Aorta (tissue), 5 donors: ENCODE results near the gene ANXA3. TPM values are rescaled to one million over a fixed set of nuclear protein-coding genes. Genes with fewer than 3 reads are reported as not detected.

Source experiments
- ATAC-seq: fragments of 200-7000 bp; cut with Tn5 transposase; one replicate; pipeline ENCODE4 v1.9.1; 2022; ENCODE audit warnings: moderate library complexity; ENCODE audit not compliant: low FRiP score
- DNase-seq, 2 donors: peaks; one replicate each; pipeline ENCODE4 v3.0.0-alpha.2; 2020
- H3K27ac ChIP-seq, 2 donors: one replicate each; pipeline ENCODE4 v1.5.1; 2013; ENCODE audit warnings: low read length in 2 of 2, mild to moderate bottlenecking in 2 of 2, moderate library complexity in 2 of 2, control low read depth in 1 of 2, inconsistent platforms in 1 of 2, low read depth in 1 of 2
- H3K27me3 ChIP-seq, 2 donors: one replicate each; pipeline ENCODE4 v1.6.1; 2013; ENCODE audit warnings: control low read depth in 1 of 2, low read length in 1 of 2, mild to moderate bottlenecking in 1 of 2, moderate library complexity in 1 of 2; ENCODE audit not compliant: insufficient read depth in 2 of 2, control insufficient read depth in 1 of 2
- H3K36me3 ChIP-seq, 2 donors: one replicate each; pipeline ENCODE4 v1.6.1; 2013; ENCODE audit warnings: control low read depth in 1 of 2, low read length in 1 of 2, mild to moderate bottlenecking in 1 of 2; ENCODE audit not compliant: insufficient read depth in 2 of 2, control insufficient read depth in 1 of 2
- H3K4me1 ChIP-seq, 2 donors: one replicate each; pipeline ENCODE4 v1.6.1; 2013; ENCODE audit warnings: low read length in 2 of 2, control low read depth in 1 of 2, mild to moderate bottlenecking in 1 of 2, moderate library complexity in 1 of 2; ENCODE audit not compliant: insufficient read depth in 2 of 2, control insufficient read depth in 1 of 2
- H3K4me3 ChIP-seq, 2 donors: one replicate each; pipeline ENCODE4 v1.5.1; 2013; ENCODE audit warnings: low read length in 2 of 2, control low read depth in 1 of 2, mild to moderate bottlenecking in 1 of 2
- H3K9me3 ChIP-seq: one replicate; pipeline ENCODE4 v1.6.1; 2013; ENCODE audit warnings: mild to moderate bottlenecking, low read length; ENCODE audit not compliant: control insufficient read depth
- WGBS, 2 donors: extraction: QIAGEN DNeasy Blood & Tissue Kit; methylation state at CpG; one replicate each; pipeline ENCODE4 v1.1.7; 2013; 5-methylcytosine and 5-hydroxymethylcytosine counted together
- intact Hi-C, 2 donors: fragments of 100-400 bp; cut with DNase I; formaldehyde crosslinking; loops; one replicate each; pipeline versions ENCODE4 v1.14.2 to v1.15.0; 2022
- polyA plus RNA-seq, 2 donors: library from polyadenylated mRNA; stranded (reverse); fragments of 200-250 nt; gene quantifications; one replicate each; pipeline ENCODE4 v1.2.3, GENCODE V29; 2013
- total RNA-seq, 2 donors: library from RNA; stranded (reverse); fragmentation: NEBNext Ultra II Directional; extraction: Animal tissue kit (Norgen Biotek cat#: 25700); gene quantifications; one replicate each; pipeline ENCODE4 v1.2.1, GENCODE V29; 2021
- donor health status: healthy with polysubstance abuse.
- donor health status: Bipolar disorder and iron deficiency.
- donor health status: DM: no; HTN: no; CAD: no.
- donor health status: DM: no; HTN: no; CAD: no.
- donor health status: DM: yes; HTN: yes; CAD: no.

ANXA3 gene
- total and polyA plus RNA-seq, 4 donors = 5.0 to 54.0 (median 7.7) TPM

DNA sequence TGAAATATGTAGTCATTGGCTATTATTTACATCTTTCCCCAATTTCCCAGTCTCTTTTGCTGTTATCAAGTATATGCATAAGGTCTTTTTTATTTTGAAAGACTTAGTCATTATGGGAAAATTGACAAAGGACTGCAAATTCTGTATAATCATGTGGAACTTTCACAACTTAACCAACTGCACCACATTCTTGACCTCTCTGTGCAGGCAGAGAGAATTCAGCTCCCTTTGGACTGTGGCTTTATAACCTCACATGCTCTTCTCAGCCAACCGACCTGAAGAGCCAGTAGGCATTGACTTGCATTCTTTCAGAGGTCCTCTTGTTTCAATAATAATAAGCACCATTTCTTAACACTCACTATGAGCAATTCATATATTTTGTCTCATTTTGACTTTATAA is 66.9 kb downstream of the ANXA3 start:
- Histone ChIP-seq H3K27ac (no peak overlapping the region), H3K4me3 (no peak overlapping the region), H3K27me3 (no peaks in the 10 kb centered on the region), H3K36me3 (no peaks in the 10 kb centered on the region), H3K9me3 (no peaks in the 10 kb centered on the region), H3K4me1 (no peaks in the 10 kb centered on the region)
- no peak for ATAC-seq
- DNase-seq = no peak
- intact Hi-C loops = loop anchor here in 1 of 2 donors (10.0 kb wide), 1 partner anchor 156 kb away; the partner anchor contains the start of gene BMP2K
- WGBS, 2 donors = 88 to 95% methylated on average over 1 of the region's 1 CpG

DNA sequence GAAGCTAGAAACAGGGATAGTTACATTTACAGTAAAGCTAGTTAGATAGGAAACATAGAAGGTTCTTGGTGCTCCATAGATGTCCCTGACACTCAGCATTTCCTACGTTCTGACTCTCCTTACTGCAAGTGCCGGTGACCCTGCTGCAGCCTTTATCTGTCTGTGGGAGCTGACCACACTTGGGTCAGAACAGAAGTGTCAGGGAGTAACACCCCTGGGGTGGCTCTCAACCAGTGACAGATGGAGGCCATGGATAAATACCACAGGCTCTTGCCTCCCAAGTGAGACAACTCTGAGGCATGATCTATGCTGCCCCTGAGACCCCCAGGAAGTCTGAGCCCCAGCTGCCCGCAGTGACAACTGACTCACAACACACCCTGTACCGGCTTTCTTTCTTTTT is 69.8 kb downstream of the ANXA3 start:
- H3K27me3 ChIP-seq = no peaks in the 10 kb centered on the region
- WGBS, 2 donors = 88 to 91% methylated on average over 4 of the region's 4 CpGs
- DNase-seq = no peak
- ATAC-seq = no peak
- H3K4me1 ChIP-seq = no peaks in the 10 kb centered on the region
- H3K27ac ChIP-seq = no peak overlapping the region
- no peaks in the 10 kb centered on the region for H3K9me3 ChIP-seq
- intact Hi-C loops = no loop called here
- no peaks in the 10 kb centered on the region for H3K36me3 ChIP-seq
- H3K4me3 ChIP-seq = no peak overlapping the region

DNA sequence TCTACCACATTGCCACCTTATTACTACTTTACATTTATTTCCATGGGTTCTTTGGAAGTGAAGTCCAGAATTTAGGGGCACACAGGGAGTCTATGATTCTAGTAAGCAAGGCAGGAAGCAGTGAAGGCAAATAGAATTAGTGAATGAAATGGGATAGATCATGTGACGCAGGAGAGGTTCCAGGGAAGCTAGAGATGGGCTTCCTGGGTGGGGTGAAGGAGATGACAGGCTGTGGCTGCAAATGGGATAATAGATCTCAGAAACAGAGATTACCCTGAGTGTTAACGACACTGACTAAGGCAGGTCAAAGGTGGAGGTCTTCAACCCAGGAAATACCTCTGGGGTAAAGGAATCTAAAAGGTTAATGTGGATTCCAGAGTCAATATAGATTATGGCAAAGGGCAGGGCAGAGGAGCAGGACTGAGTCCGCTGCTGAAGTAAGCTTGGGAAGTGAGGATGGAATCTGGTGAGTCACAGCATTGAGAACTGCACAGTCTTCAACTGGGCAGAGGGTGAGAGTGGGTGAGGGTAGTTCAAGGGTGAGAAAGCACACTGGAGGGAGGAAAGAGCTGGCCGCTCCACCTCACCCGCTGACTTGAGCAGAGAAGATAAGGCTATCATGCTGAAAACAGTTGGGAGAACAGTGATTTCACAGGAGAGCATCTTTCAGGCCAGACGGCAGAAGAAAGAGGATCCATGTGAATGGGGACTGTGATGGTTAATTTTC is 70.8 kb downstream of the ANXA3 start:
- no peaks in the 10 kb centered on the region for H3K36me3 ChIP-seq
- no peak for DNase-seq
- peaks cover 0 to 2% of the 10 kb centered on the region in 2 donors for H3K4me1 ChIP-seq
- H3K4me3 ChIP-seq = no peak overlapping the region
- no peaks in the 10 kb centered on the region for H3K27me3 ChIP-seq
- WGBS, 2 donors = 83 to 86% methylated on average over 6 of the region's 6 CpGs
- ATAC-seq = no peak
- intact Hi-C loops = no loop called here
- H3K9me3 ChIP-seq = no peaks in the 10 kb centered on the region
- H3K27ac ChIP-seq = no peak overlapping the region

DNA sequence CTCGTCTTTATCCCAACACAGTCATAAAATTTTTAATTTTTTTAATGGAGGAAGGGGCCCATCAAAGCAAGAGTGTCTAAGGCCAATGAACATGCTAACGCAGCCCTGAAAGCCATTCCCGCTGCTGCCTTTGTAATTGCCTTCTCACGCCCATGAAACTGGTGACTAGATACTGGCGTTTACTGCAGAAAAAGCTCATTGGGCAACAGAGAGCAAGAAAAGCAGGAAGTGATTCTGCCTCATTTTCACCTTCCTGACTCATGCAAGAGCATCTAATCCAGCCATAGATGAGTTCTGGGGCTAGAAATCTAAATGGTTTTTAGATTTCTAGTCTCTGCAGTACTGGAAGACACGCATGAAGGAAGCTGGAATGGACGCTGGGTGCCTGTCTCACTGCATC is 72.5 kb downstream of the ANXA3 start:
- WGBS, 2 donors = 96% methylated on average over 7 of the region's 7 CpGs
- Histone ChIP-seq H3K4me1 (peaks cover 0 to 2% of the 10 kb centered on the region in 2 donors), H3K4me3 (no peak overlapping the region), H3K36me3 (no peaks in the 10 kb centered on the region), H3K27ac (no peak overlapping the region), H3K9me3 (no peaks in the 10 kb centered on the region), H3K27me3 (no peaks in the 10 kb centered on the region)
- intact Hi-C loops = no loop called here
- ATAC-seq (no peak), DNase-seq (no peak)

DNA sequence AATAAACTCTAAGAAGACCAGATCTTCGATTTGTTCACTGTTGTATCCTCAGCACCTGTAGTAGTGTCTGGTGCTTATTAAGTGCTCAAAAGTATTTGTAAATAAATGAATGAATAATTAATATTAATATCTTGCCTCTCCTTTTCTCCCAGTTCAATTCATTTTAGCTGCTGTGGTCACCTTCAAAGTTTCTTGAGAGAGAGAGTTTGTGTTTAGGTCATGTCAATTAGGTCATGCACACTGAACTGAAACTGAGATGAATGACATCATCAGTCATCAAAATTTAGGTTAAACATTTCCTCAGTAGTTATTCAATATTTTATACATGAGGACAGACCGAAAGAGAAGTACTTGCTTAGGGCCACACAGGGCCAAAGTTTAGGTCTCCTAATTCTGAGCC is 73.5 kb downstream of the ANXA3 start:
- Histone ChIP-seq H3K27me3 (no peaks in the 10 kb centered on the region), H3K9me3 (no peaks in the 10 kb centered on the region), H3K27ac (no peak overlapping the region), H3K36me3 (no peaks in the 10 kb centered on the region), H3K4me3 (no peak overlapping the region), H3K4me1 (peaks cover 0 to 2% of the 10 kb centered on the region in 2 donors)
- no peak for ATAC-seq
- DNase-seq = no peak
- intact Hi-C loops = no loop called here
- 91 to 92% methylated on average over 2 of the region's 2 CpGs for WGBS, 2 donors

DNA sequence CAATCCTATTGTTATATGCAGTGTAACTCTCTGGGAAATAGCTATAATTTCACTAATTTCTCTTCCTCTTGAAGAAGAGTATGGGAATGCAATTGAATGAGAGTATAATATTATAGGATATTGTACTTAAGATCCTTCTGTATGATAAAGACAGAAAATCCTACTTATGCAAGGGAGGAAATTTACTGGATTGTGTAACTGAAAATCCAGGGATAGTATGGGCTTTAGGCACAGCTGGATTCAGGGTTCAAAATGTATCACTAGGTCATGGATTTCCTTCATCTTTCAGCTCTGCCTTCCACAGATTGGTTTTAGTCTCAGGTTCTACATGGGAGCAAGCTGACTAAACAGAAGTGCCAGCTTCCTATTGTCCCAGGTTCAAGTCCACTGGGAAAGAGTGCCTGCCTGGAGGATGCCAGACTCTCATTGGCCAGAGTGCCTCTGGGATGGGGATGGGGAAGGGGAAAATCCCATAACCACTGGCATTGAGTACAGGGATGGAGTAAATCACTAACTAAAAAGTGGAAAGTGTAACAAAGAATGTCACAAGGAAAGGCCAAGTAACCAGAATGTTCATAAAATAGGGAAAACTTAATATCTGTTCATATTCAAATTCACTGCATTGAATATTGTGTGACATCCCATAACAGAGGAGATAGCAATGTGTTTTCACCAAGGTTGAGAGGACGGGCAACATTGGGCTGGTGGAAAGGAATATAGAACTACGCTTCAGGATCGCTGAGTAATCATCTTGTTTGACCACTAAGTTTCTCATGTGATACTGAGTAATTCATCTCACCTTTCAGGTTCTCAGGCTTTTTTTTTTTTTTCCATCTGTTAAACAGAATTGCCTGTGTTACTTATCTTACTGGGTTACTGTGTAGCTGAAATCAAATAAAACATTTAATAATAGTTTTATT is 75.7 kb downstream of the ANXA3 start:
- intact Hi-C loops = no loop called here

DNA sequence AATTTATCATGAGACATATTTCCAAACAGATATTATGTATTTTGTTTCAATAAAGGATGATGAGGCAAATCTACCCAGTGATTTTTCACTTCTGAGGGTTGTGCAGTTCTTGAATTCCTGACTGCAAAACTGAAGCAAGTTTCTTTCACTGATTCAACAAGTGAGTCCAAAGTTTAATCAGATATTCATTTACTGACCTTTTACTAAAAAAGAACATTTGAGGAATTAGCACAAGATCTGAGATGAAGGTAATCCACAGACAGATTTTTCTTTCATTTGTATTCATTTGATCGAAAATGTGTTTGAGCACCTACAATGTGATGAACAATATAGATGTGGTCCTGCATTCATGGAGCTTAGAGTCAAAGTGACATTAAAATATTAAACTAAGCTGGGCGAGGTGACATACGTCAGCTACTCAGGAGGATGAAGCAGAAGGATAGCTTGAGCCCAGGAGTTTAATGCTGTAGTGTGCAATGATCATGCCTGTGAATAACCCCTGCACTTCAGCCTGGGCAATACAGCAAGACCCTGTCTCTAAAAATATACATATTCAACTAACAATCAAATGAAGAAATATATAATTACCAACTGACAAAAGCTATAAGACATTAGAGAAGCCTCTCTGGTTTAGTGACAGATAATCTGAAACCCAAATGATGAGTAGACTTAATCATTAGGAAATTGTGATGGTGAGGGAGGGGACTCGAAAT is 76.6 kb downstream of the ANXA3 start:
- no peaks in the 10 kb centered on the region for H3K36me3 ChIP-seq
- WGBS, 2 donors = 95 to 98% methylated on average over 4 of the region's 4 CpGs
- no peak for ATAC-seq
- intact Hi-C loops = no loop called here
- no peak for DNase-seq
- peaks cover 0 to 2% of the 10 kb centered on the region in 2 donors for H3K4me1 ChIP-seq
- H3K9me3 ChIP-seq = no peaks in the 10 kb centered on the region
- no peak overlapping the region for H3K4me3 ChIP-seq
- no peaks in the 10 kb centered on the region for H3K27me3 ChIP-seq
- no peak overlapping the region for H3K27ac ChIP-seq

More for the DNA sequence above, 75.7 kb downstream of the ANXA3 start:
- H3K27ac ChIP-seq = no peak overlapping the region
- H3K36me3 ChIP-seq = no peaks in the 10 kb centered on the region
- H3K9me3 ChIP-seq = no peaks in the 10 kb centered on the region
- ATAC-seq = no peak
- WGBS, 2 donors = 94 to 97% methylated on average over 3 of the region's 3 CpGs
- H3K27me3 ChIP-seq = no peaks in the 10 kb centered on the region
- H3K4me1 ChIP-seq = peaks cover 0 to 2% of the 10 kb centered on the region in 2 donors
- DNase-seq = no peak
- H3K4me3 ChIP-seq = no peak overlapping the region

DNA sequence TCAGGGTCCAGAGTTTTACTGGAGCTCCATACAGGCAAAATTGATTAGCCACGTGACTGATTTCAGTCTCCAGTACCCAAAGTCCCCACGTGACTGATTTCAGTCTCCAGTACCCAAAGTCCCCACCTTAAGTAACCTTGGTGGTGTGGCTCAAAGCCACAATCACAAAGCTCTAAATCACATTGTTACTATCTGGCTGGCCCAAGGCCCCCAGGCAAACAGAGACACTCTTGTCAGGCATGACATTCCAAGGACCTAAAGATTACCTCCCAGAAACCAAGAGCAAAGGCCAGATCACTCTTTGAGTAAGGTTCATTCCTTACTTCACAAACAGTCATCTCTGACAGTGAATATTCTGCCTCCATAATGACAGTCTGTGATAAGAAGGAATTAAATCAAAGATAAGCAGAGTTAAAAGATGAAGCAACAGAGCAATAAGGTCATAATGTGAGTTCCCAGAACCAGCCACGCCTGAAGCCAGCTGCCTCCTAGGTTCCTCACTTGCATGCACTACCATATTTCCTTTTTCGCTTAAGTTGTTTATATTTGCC is 78.5 kb downstream of the ANXA3 start:
- Histone ChIP-seq H3K27me3 (no peaks in the 10 kb centered on the region), H3K4me1 (peaks cover 0 to 2% of the 10 kb centered on the region in 2 donors), H3K27ac (no peak overlapping the region), H3K36me3 (no peaks in the 10 kb centered on the region), H3K9me3 (no peaks in the 10 kb centered on the region), H3K4me3 (no peak overlapping the region)
- DNase-seq (no peak), ATAC-seq (no peak)
- WGBS, 2 donors = 81 to 84% methylated on average over 4 of the region's 4 CpGs
- intact Hi-C loops = no loop called here
